IMR-90 (cell line): ENCODE data around the gene ADORA2A. TPM values are rescaled to one million over a fixed set of nuclear protein-coding genes. Genes with fewer than 3 reads are reported as not detected.

ENCODE experiments used
- ATAC-seq: fragments of 200-7000 bp; cut with Tn5 transposase; 2 replicates; pipeline ENCODE4 v1.9.1; 2020; ENCODE audit warnings: low read depth, mild to moderate bottlenecking, moderate library complexity
- BruUV-seq: library from RNA; stranded (reverse); fragments of 400-500 nt; replicated peaks from 2 replicates; lab custom pipeline; 2021; lab: Mats Ljungman, UMichigan
- CTCF ChIA-PET: fragments of 300-600 bp; formaldehyde crosslinking; extraction: SDS; loops from one replicate; lab custom pipeline; 2021; ENCODE audit warnings: antibody characterized with exemption; lab: Yijun Ruan, JAX
- POLR2A ChIA-PET: fragments of 300-600 bp; sonication (Branson Sonifier 250); formaldehyde crosslinking; loops from one replicate; lab custom pipeline; 2022; ENCODE audit warnings: antibody characterized with exemption; ENCODE audit not compliant: unreplicated experiment; lab: Charles Lee
- DNase-seq: peaks from one replicate; pipeline ENCODE4 v3.0.0; 2013
- H2AFZ ChIP-seq: replicated peaks from 2 replicates; pipeline ENCODE3; 2013; ENCODE audit warnings: low read length, mild to moderate bottlenecking; ENCODE audit not compliant: poor library complexity
- H2AK5ac ChIP-seq: 2 replicates; pipeline ENCODE4 v1.6.1; 2013; ENCODE audit warnings: low read depth, low read length, inconsistent platforms
- H2AK9ac ChIP-seq: replicated peaks from 2 replicates; pipeline ENCODE3; 2013; ENCODE audit warnings: mild to moderate bottlenecking, low read depth, low read length, moderate library complexity; ENCODE audit not compliant: poor library complexity
- H2BK120ac ChIP-seq: 2 replicates; pipeline ENCODE4 v1.6.1; 2013; ENCODE audit warnings: low read depth, low read length, inconsistent platforms
- H2BK15ac ChIP-seq: 3 replicates; pipeline ENCODE4 v1.6.1; 2013; ENCODE audit warnings: low read depth, low read length, inconsistent platforms
- H2BK20ac ChIP-seq: 2 replicates; pipeline ENCODE4 v1.6.1; 2013; ENCODE audit warnings: low read depth, mild to moderate bottlenecking, inconsistent platforms, low read length, moderate library complexity
- H2BK5ac ChIP-seq: 2 replicates; pipeline ENCODE4 v1.6.1; 2013; ENCODE audit warnings: mild to moderate bottlenecking, low read depth, low read length, inconsistent platforms; ENCODE audit not compliant: poor library complexity, severe bottlenecking
- H3K14ac ChIP-seq: replicated peaks from 2 replicates; pipeline ENCODE4 v1.6.1; 2013; ENCODE audit warnings: low read depth, low read length, inconsistent platforms
- H3K18ac ChIP-seq: 2 replicates; pipeline ENCODE4 v1.6.1; 2013; ENCODE audit warnings: low read depth, low read length, control low read depth
- H3K23ac ChIP-seq: 2 replicates; pipeline ENCODE4 v1.6.1; 2013; ENCODE audit warnings: low read depth, low read length, inconsistent platforms
- H3K27ac ChIP-seq: 2 replicates; pipeline ENCODE4 v1.5.1; 2013; ENCODE audit warnings: mild to moderate bottlenecking, control low read depth, low read length; ENCODE audit not compliant: insufficient read depth
- H3K27me3 ChIP-seq: 2 replicates; pipeline ENCODE4 v1.6.1; 2013; ENCODE audit warnings: low read length; ENCODE audit not compliant: control insufficient read depth, insufficient read depth
- H3K36me3 ChIP-seq: 2 replicates; pipeline ENCODE4 v1.6.1; 2013; ENCODE audit warnings: low read length, mixed read lengths; ENCODE audit not compliant: control insufficient read depth, insufficient read depth
- H3K4ac ChIP-seq: 2 replicates; pipeline ENCODE4 v1.6.1; 2013; ENCODE audit warnings: low read depth, low read length, inconsistent platforms
- H3K4me1 ChIP-seq: 2 replicates; pipeline ENCODE4 v1.6.1; 2013; ENCODE audit warnings: low read length, mixed read lengths; ENCODE audit not compliant: control insufficient read depth, insufficient read depth
- H3K4me2 ChIP-seq: 2 replicates; pipeline ENCODE4 v1.6.1; 2013; ENCODE audit warnings: low read depth, mild to moderate bottlenecking, control low read depth, low read length, moderate library complexity
- H3K4me3 ChIP-seq: 2 replicates; pipeline ENCODE4 v1.5.1; 2013; ENCODE audit warnings: low read depth, mild to moderate bottlenecking, control low read depth, low read length, moderate library complexity; ENCODE audit not compliant: insufficient read depth
- H3K56ac ChIP-seq: 2 replicates; pipeline ENCODE4 v1.6.1; 2013; ENCODE audit warnings: low read length, inconsistent platforms; ENCODE audit not compliant: insufficient read depth; ENCODE audit errors: extremely low read depth
- H3K79me1 ChIP-seq, 2 experiments: 2 replicates each; pipeline ENCODE4 v1.6.1; 2013; ENCODE audit warnings: low read length in 2 of 2, inconsistent platforms in 1 of 2, low read depth in 1 of 2
- H3K9ac ChIP-seq: 2 replicates; pipeline ENCODE4 v1.6.1; 2013; ENCODE audit warnings: low read depth, low read length, control low read depth
- H3K9me1 ChIP-seq: 2 replicates; pipeline ENCODE4 v1.6.1; 2013; ENCODE audit warnings: low read length, inconsistent platforms; ENCODE audit not compliant: insufficient read depth
- H3K9me3 ChIP-seq: 2 replicates; pipeline ENCODE4 v1.6.1; 2013; ENCODE audit warnings: low read length; ENCODE audit not compliant: control insufficient read depth, insufficient read depth
- H4K20me1 ChIP-seq: 2 replicates; pipeline ENCODE4 v1.6.1; 2013; ENCODE audit warnings: low read length, inconsistent platforms; ENCODE audit not compliant: insufficient read depth
- H4K5ac ChIP-seq: 2 replicates; pipeline ENCODE4 v1.6.1; 2013; ENCODE audit warnings: mild to moderate bottlenecking, low read depth, low read length, control low read depth
- H4K8ac ChIP-seq, 2 experiments: 2 replicates each; pipeline ENCODE4 v1.6.1; 2013; ENCODE audit warnings: low read depth in 2 of 2, low read length in 2 of 2, control low read depth in 1 of 2, inconsistent platforms in 1 of 2
- H4K91ac ChIP-seq: 2 replicates; pipeline ENCODE4 v1.6.1; 2013; ENCODE audit warnings: low read depth, low read length, inconsistent platforms; ENCODE audit not compliant: insufficient read depth
- BHLHE40 ChIP-seq: fragments of 150-350 bp; IDR thresholded peaks from 2 replicates; pipeline ENCODE4 v1.6.1; 2016; ENCODE audit warnings: mild to moderate bottlenecking, low read depth, low read length
- MAZ ChIP-seq: IDR thresholded peaks from 2 replicates; pipeline ENCODE4 v1.6.1; 2012; ENCODE audit warnings: low read depth, mild to moderate bottlenecking, low read length, improper control_type of control experiment, moderate library complexity, borderline replicate concordance
- MXI1 ChIP-seq: IDR thresholded peaks from 2 replicates; pipeline ENCODE4 v1.6.1; 2012; ENCODE audit warnings: low read depth, mild to moderate bottlenecking, low read length, moderate library complexity, borderline replicate concordance
- POLR2A ChIP-seq: IDR thresholded peaks from 2 replicates; pipeline ENCODE4 v1.6.1; 2012; ENCODE audit warnings: mild to moderate bottlenecking, low read depth, low read length
- RAD21 ChIP-seq: IDR thresholded peaks from 2 replicates; pipeline ENCODE4 v1.6.1; 2012; ENCODE audit warnings: low read length, improper control_type of control experiment
- RCOR1 ChIP-seq: IDR thresholded peaks from 2 replicates; pipeline ENCODE4 v1.6.1; 2012; ENCODE audit warnings: mild to moderate bottlenecking, low read length, improper control_type of control experiment; ENCODE audit not compliant: insufficient replicate concordance
- RFX5 ChIP-seq: IDR thresholded peaks from 2 replicates; pipeline ENCODE4 v1.8.0; 2012; ENCODE audit warnings: low read depth, mild to moderate bottlenecking, low read length, moderate library complexity
- WGBS, 2 experiments: methylation state at CpG; one replicate each; pipeline versions ENCODE4 v1.1.5 to v1.1.7; 2013; ENCODE audit warnings: missing lambda C conversion rate in 2 of 2; ENCODE audit not compliant: insufficient read length in 1 of 2; ENCODE audit errors: extremely low coverage in 2 of 2; 5-methylcytosine and 5-hydroxymethylcytosine counted together
- dilution Hi-C: fragments of 300-500 bp; cut with HindIII; formaldehyde crosslinking; loops from one replicate; pipeline ENCODE4 v1.14.3; 2018; ENCODE audit warnings: low sequenced_read_pairs; ENCODE audit not compliant: unreplicated experiment
- in situ Hi-C: fragments of 300-500 bp; cut with MboI; formaldehyde crosslinking; loops from 3 replicates; pipeline ENCODE4 v1.14.3; 2019; ENCODE audit warnings: low sequenced_read_pairs, inconsistent platforms, mixed read lengths
- intact Hi-C: fragments of 100-400 bp; cut with micrococcal nuclease; formaldehyde crosslinking; loops from 2 replicates; pipeline ENCODE4 v1.10.0; 2022
- polyA plus RNA-seq, 3 experiments: library from polyadenylated mRNA; depleted of rRNA; stranded (reverse); fragments of >200 nt; gene quantifications; 2 replicates each; pipeline ENCODE4 v1.2.3, GENCODE V29; 2012; ENCODE audit warnings: low replicate concordance in 1 of 3
- total RNA-seq: library from RNA; depleted of rRNA; stranded (reverse); fragments of >200 nt; gene quantifications from 2 replicates; pipeline ENCODE4 v1.2.3, GENCODE V29; 2012

Gene ADORA2A
- total and polyA plus RNA-seq, 2 of the 4 experiments (the other 2 are of a cell fraction) = 0.36 to 1.1 TPM

GRCh38 chr22:24467340-24467739, 39.9 kb downstream of the ADORA2A start:
- ChIA-PET CTCF (no interaction called here), POLR2A (no interaction called here)
- DNase-seq (no peak), ATAC-seq (no peak)
- WGBS, 2 experiments = no CpG with 5 or more reads among the region's 2 CpGs
- Histone ChIP-seq H2BK15ac (peak overlapping the region; percentile 30; the same call in 2 of the 3 replicates), H3K9ac (0 out of 2 replicates have a peak overlapping the region, but pooled peaks have one; percentile 16), H4K91ac (peak overlapping the region; percentile 68), H3K27ac (no peak overlapping the region), H3K4me3 (no peak overlapping the region), H3K14ac (peak overlapping the region; percentile 43; the same call in 1 of the 2 replicates), H4K5ac (peak overlapping the region; percentile 18; the same call in 1 of the 2 replicates), H3K36me3 (no peaks in the 10 kb centered on the region), H4K8ac (peak overlapping the region in 1 of 2 experiments; percentile 56; a peak in 1 of 4 replicates), H2BK120ac (peak overlapping the region; percentile 88), H3K9me3 (no peaks in the 10 kb centered on the region), H3K79me1 (no peaks in the 10 kb centered on the region), H4K20me1 (no peaks in the 10 kb centered on the region), H3K9me1 (peaks cover 13% of the 10 kb centered on the region), H3K56ac (no peak overlapping the region; the same call in 1 of the 2 replicates), H3K18ac (peak overlapping the region; percentile 18; the same call in 1 of the 2 replicates), H3K4ac (peak overlapping the region; percentile 84), H2AK5ac (peak overlapping the region; percentile 18; the same call in 1 of the 2 replicates), H3K4me1 (peaks cover 22% of the 10 kb centered on the region), H3K4me2 (no peak overlapping the region), H3K23ac (peak overlapping the region; percentile 23; the same call in 1 of the 2 replicates), H2AK9ac (no peak overlapping the region), H2AFZ (no peak overlapping the region), H2BK5ac (peak overlapping the region; percentile 35), H3K27me3 (no peaks in the 10 kb centered on the region), H2BK20ac (peak overlapping the region; percentile 65)
- in situ Hi-C loops = no loop called here
- intact Hi-C loops = no loop called here
- BruUV-seq = no TSS peak
- dilution Hi-C loops = no loop called here
- TF ChIP-seq RCOR1 (no peak), RFX5 (no peak), RAD21 (no peak), POLR2A (no peak), MXI1 (no peak), MAZ (no peak), BHLHE40 (no peak)
